GM13977 (cell line): ENCODE data around the gene PRKCB.

Experiments used
- DNase-seq: peaks from one replicate; pipeline ENCODE4 v3.0.0; 2012; ENCODE audit warnings: low spot score
- in situ Hi-C: fragments of 300-500 bp; cut with MboI; formaldehyde crosslinking; loops from one replicate; pipeline ENCODE4 v1.12.0; 2022; ENCODE audit warnings: low sequenced_read_pairs, low pct_unique_long_range_greater_than_20kb, mixed read lengths, inconsistent platforms; ENCODE audit not compliant: unreplicated experiment
- TF ChIP-seq, protein P1 (sequence below): IDR thresholded peaks from 2 replicates; pipeline ENCODE4 v1.5.1; 2012; ENCODE audit warnings: mild to moderate bottlenecking, control low read depth; ENCODE audit not compliant: insufficient read depth; ENCODE audit errors: extremely low read depth, missing control alignments

The PRKCB gene

DNA sequence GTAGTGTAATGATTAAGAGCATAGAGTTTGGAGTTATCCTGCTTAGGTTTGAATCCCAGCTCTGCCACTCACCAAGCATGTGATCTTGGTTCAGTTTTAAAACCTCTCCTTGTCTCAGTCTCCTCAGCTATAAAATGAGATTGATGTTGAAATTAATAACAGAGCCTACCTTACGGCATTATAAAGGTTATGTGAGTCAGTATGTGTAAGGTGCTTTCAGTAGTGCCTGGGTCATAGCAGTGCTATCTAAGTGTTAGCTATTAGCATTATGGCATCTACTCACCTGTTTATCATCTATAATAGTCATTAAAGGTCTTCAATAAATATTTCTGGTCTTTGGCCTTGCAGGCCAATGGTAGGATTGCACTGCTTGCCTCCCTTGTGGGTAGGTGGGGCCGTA is 53.4 kb downstream of the PRKCB start:
- DNase-seq = no peak
- in situ Hi-C loops = no loop called here
- TF ChIP-seq, protein P1, sequence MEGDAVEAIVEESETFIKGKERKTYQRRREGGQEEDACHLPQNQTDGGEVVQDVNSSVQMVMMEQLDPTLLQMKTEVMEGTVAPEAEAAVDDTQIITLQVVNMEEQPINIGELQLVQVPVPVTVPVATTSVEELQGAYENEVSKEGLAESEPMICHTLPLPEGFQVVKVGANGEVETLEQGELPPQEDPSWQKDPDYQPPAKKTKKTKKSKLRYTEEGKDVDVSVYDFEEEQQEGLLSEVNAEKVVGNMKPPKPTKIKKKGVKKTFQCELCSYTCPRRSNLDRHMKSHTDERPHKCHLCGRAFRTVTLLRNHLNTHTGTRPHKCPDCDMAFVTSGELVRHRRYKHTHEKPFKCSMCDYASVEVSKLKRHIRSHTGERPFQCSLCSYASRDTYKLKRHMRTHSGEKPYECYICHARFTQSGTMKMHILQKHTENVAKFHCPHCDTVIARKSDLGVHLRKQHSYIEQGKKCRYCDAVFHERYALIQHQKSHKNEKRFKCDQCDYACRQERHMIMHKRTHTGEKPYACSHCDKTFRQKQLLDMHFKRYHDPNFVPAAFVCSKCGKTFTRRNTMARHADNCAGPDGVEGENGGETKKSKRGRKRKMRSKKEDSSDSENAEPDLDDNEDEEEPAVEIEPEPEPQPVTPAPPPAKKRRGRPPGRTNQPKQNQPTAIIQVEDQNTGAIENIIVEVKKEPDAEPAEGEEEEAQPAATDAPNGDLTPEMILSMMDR = no peak

DNA sequence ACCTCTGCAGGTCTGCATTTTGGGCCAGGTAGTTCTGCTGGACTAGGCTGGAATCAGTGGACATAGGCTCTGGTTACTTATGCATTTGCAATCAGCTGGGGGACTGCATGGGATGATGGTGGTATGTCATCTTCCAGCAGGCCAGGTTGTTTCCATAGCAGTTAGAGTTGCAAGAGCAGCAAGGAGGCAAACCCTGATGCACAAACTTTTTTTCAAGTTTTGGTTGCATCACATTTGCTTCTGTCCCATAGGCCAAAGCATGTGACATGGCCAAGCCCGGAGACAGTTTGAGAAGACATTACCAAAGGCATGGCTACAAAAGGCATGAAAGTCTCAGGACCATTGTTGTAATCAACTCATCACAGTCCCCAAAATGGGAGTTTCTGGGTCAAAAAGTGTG is 58.2 kb downstream of the PRKCB start:
- no peak for DNase-seq
- TF ChIP-seq, protein P1 = no peak
- in situ Hi-C loops = no loop called here

DNA sequence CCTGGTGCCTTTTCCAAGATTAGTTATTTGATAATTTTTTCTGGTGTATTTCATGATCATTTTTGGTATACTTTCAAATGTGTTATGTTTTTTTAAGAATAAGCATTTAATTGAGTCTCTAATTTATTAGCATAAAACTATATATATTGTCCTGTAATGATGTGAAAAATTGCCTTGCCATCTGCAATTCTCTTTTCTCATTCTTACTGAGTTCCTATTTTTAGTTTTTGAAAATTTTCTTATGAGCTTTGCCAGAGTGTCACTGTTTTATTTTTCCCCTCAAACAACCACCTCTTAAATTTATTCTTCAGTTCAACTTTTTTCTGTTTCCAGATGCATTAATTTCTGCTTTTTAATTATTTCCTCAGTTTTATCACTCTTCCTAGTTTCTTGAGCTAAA is 59.3 kb downstream of the PRKCB start:
- TF ChIP-seq, protein P1 = no peak
- DNase-seq = no peak
- in situ Hi-C loops = no loop called here

DNA sequence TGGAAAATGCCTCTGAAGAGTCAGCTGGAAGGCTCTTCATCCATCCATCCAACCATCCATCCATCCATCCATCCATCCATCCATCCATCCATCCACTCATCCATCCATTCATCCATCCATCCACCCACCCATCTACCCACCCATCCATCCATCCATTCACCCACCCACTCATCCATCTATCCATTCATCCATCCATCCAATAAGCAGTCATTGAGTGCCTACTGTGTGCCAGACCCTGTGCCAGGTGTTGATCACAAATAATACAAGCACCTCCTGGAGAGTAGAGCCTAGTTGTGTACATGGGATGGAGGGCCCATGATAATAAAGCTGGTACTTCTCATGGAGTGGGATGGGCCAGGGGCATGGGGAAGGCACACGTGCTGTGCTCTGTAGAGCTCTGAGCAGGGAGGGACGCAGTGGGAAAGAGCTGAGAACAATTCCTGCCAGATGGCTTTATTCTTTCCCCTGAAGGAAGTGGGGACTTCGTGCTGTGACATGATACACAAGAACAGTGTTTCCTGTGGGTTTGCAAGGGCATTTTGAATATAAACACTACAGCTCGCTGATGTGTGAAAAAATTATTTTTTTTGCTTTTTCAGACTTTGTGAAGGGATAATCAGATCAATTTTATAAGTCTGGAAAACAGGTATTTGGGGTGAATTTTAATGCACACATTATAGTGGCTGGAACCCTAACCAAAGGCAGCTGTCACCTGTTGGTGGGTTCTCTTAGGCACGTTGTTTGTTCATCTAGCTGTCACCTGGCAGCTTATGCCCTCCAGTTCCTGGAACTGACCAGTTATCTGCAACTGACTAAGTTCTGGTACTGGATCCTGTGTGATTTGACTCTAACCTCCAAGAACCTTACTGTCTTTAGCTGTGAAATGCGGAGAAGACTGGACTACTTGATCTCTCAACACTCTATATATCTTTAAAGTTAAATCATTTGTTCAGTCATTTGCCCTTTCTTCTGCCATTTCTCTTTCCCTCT is 61.3 kb downstream of the PRKCB start:
- in situ Hi-C loops = no loop called here
- no peak for DNase-seq
- TF ChIP-seq, protein P1 = no peak

DNA sequence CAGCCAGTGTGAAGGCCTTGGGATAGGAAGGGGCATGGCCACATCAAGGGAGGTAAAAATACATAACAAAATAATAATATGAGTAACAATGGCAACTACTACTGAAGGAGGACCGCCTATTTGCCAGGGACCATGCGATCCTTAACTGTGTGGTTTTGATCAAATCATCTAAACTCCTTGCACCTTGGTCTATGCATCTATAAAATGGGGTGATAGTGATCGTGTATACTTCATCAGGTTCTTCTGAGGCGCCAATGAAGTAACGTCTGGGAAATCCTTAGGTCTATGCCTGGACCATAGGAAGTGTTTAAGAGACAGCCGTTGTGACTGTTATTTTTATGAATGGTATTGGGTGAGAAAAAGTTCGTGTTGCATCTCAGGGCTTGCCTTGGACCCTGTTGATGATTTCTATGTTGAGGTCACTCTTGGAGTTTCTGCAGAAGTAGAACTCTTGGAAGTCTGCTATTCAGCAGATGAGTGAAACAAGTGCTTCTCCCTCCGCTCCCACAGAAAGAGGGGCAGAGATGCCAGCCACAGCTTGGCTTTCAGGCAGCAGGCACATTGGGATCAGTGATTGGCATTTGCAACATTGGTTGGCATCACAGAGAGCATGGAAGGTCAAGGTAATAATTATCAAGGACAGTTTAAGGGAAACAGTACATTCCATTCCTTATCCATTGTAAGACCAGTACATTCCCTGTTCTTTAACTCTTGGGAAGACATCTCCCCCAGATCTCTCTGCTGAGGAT is 63.1 kb downstream of the PRKCB start:
- in situ Hi-C loops = no loop called here
- TF ChIP-seq, protein P1 = no peak

DNA sequence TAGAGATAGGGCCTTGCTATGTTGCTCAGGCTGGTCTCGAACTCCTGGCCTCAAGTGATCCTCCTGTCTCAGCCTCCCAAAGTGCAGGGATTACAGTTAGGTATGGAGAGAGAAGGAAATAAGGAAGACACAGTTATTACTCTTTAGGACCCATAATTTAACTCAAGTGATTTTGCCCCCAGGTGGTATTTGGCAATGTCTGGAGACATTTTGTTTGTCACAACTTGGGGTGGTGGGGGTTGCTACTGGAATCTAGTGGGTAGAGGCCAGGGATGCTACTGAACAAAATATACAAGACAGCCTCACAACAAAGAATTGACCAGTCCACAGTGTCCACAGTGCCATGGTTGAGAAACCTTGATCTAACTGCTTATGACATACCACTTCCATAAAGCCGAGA is 64.1 kb downstream of the PRKCB start:
- no peak for DNase-seq
- TF ChIP-seq, protein P1 = no peak
- in situ Hi-C loops = no loop called here

More for the DNA sequence above, 63.1 kb downstream of the PRKCB start:
- DNase-seq = no peak
